RPMI8226 (cell line): ENCODE measurements around the gene BICC1.

Source experiments
- DNase-seq: peaks from one replicate; pipeline ENCODE4 v3.0.0-alpha.2; 2015

Gene BICC1

GRCh38 chr10:58608826-58609531 is 96.3 kb downstream of the BICC1 start:
- DNase-seq = no peak

- DNase-seq = no peak
Measured at GRCh38 chr10:58609532-58610150, 97.0 kb downstream of the BICC1 start.

DNA sequence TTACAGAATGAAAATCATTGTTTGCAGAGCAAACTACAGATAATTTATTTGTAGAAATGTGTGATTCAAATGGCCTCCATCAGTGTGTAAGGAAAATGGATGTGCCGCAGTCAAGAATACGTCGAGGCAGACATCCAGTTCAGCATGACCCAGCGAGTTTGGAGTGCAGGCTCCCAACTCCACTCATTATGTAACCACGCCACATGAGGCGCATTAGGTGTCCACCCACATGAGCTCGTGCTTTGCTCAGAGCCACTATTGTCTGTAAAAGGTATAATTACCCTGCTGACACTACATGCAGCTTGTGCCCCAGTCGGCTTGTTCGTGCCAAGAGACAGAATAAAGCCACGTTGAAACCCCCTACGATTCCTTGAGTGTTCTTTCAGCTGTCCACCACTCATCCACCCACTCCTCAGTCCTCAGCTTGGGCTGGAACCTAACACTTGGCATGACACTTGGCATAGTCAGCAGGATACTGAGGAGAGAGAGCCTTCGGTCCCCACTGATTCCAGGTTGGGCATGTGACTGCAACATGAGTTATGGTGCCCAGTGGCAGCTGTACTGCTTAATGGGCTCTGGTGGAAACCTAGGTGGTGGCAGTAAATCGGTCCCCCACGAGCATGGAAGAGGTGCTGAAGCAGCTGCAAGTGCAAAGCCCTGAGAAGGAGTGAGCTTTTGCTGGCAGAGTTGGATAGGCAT is 102.7 kb downstream of the BICC1 start:
- no peak for DNase-seq

DNA sequence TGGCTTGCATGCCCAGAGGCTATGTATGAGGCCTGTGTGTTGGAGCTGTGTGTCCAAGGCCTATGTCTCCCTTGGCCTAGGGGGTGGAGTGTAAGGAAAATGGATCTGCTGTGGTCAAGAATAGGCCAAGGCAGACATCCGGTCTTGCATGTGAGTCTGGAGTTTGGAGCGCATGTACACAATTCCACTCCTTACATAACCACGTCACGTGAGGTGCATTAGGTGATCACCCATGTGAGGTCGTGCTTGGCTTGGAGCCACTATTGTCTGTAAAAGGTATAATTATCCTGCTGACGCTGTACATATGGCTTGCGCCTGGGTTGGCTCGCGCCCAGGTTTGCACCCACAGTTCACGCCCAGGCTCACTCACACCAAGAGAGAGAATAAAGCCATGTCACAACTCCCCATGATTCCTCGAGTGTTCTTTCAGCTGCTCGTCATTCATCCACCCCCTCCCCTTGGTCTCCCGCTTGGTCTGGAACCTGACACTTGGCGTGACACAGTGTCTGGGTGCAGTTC is 105.5 kb downstream of the BICC1 start:
- DNase-seq = peak; percentile 17

DNA sequence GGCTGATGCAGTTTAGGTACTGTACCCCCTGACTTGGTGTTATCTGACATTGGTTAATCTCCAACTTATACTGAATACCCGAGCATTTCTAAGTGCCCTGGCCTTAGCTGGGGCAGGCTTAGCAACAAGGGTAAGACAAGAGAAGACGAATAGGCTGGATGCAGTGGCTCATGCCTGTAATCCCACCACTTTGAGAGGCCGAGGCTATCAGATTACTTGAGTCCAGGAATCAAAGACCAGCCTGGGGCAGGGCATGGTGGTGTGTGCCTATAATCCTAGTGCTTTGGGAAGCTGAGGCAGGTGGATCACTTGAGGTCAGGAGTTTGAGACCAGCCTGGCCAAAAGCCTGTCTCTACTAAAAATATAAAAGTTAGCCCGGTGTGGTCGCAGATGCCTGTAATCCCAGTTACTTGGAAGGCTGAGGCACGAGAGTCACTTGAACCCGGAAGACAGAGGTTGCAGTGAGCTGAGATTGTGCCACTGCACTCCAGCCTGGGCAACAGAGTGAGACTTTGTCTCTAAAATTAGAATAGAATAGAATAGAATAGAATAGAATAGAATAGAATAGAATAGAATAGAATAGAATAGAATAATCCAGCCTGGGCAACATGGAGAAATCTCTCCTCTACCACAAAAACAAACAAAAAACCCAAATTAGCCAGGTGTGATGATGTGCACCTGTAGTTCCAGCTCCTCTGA is 108.9 kb downstream of the BICC1 start:
- DNase-seq = no peak

DNA sequence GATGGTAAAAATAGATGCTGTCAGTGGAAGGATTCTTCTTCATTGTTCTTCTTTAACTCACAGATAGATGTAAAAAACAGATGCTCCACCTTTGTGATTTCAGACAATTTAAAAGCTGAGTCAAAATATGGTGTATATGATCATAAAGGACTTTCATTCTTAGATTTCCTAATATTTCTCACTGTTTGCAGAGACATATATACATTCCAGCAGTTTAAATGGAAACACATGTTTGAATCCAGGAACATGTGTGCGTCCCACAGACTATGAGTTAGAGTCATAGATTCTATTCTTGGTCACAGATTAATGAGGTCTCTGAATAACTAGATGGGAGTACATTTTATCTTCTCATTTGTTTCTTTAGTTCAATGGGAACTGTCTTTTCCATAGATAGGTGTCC is 109.6 kb downstream of the BICC1 start:
- DNase-seq = no peak

DNA sequence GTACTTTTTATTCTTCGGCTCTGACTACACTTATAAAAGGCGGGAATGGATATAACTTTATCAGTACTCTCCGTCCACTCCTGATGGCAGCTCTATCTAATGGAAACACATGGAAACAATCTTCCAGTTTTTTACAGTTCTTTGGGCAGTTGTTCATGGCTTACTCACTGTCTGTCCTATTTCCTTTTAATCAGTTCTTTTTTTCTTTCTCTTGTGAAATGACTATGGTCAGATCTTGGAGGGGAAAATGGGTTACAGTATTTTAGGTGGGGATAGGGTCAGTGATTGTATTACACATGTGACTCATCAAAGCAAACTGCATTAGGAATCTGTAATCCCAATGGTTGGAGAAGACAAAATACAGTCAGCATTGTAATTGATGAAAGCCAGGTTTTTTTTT is 112.4 kb downstream of the BICC1 start:
- no peak for DNase-seq

DNA sequence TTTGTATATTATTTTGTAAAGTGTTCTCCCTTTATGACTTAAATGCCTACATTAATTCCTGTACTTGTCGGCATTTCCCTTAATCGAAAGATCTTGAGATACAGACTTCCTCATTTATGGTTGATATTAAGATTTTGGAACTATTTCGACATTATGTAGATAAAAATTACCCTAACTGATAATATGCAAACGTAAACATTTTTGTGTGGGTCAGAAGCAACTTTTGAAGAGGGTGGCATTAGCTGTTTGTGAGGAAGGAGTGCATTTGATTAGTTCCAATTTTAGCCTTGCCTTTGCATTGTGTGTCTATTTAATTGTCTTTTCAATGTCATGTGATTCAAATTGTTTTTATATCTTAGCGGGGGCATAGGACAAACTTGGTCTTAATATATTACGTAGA is 114.7 kb downstream of the BICC1 start:
- DNase-seq = no peak

DNA sequence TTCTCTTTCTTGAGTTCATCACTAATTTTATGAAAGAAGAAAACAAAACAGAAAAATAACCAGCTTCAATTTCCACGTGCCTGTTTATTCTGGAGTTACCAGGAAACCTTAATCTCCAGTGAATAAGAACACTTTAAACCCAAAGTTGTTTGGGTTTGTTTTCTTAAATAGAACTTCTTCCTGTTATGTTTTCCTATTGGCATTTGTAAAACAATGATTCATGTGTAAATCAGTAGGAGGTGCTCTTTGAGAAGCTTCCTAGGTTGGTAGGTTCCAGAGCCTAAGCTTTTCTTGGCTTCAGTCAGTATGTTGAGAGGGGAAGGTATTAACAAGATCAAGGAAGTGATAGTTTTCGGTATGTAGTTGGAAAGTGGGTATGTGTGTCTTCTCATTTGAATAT is 119.0 kb downstream of the BICC1 start:
- no peak for DNase-seq

GRCh38 chr10:58632216-58632615 is 119.5 kb downstream of the BICC1 start:
- no peak for DNase-seq

- no peak for DNase-seq
Measured at GRCh38 chr10:58637352-58637751, 124.7 kb downstream of the BICC1 start.

DNA sequence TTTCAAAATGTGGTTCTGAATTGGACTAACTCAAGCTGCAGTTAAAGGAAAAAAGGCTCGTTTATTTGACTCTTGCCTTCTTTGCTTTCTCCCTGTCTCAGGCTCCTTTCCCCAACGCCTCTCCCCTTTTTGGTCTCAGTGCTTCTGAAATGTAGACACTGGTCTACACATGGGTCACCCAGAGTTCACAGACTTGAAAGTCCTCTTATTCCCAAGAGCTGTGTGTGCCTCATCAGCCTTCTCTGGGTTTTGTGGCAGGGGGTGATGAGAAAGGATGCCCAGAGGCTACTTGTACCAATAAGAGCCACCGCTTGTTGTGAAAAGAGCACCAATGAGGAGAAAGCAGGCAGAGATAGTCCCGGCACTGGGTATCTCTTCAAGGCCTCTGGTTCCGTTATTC is 125.7 kb downstream of the BICC1 start:
- DNase-seq = no peak

- no peak for DNase-seq
Measured at GRCh38 chr10:58641095-58641531, 128.4 kb downstream of the BICC1 start.

DNA sequence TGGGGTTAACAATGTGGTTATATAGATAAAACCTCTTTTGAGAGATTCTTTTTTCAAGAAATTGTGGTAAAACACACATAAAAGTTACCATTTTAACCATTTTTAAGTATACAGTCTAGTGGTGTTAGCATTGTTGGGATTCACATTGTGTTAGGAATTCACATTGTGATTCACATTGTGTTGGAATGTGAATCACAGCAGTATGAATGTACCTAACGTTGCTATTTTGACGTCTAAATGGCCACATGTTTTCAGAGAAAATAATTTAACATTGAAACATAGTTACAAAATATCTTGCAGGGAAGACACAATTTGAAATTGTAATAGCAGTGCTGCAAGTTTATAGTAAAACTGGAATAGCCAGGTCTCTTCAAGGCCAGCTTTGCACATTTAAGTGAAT is 129.0 kb downstream of the BICC1 start:
- DNase-seq = no peak

GRCh38 chr10:58642283-58642682 is 129.6 kb downstream of the BICC1 start:
- DNase-seq = no peak

DNA sequence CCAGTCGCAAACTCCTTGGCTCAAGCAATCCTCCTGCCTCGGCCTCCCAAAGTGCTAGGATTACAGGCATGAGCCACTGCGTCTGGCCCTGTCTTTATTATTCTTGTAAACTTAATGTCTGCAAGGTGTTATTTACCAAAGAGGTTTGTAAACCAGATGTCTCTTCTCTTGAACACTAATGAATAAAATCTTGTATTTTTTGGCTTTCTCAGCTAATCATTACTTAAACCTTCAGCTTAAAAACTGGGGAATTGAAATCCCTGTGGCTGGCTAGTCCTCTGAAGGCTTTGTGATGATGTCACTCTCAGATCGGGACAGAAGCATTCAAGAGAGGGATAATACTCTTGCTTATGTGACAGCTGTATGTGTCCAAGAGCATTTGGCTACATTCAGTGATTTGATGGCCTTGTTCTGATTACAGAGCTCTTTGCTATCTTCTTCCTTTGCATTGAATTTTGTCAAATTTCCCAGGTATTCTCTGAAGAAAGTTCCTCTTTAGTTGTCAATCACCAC is 130.3 kb downstream of the BICC1 start:
- no peak for DNase-seq

DNA sequence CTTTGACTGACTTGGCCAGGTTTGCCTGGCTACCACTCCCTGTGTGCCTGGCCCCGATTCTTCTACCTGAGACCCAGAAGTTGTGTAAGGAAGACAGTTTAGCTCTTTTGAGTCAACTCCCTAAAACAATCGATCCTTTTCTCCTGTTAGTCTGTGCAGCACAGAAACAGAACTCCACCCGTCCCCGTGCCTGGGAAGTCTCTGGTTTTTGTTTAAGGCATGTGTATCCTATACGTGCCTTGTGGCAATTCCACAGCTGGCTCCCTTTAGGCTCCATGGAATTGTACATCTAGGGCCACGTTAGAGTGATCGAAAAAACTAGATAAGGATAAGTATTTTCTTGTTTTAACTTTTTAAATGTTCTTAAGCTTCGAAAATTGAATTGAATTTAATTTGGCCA is 131.6 kb downstream of the BICC1 start:
- DNase-seq = no peak

GRCh38 chr10:58645416-58646146 is 132.9 kb downstream of the BICC1 start:
- no peak for DNase-seq

DNA sequence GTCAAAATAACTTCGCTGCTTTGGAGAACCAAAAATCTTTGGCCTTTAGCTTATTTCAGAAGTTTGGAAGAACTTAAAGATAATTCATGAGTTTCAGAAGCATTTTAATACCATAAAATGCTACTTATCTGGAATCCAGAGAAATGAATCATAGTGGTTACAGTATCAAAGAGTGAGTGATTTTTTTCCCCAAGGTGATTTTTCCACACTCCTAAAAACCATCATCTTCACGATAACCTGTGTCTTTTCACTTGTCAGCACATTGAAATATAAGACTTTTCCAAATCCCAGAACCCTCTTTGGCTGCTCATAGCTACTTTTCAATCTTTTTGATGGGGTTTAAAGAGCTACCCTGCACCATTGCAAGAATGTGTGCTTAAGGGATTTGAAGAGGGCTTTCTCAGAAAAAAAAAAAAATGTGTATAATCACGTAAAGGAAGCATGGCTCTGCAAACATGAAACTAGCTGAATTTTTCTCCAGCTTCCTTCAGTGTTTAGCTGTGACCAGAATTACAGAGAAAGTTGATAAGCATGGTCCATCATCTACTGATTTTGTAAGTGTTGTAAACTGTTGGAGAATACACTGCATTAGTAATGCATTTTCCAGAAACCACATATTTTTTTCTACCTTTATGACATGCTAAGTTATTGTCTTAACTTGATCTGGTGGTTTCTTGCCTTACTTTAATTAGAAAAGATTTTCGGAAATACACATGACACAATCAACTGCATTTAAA is 134.9 kb downstream of the BICC1 start:
- DNase-seq = no peak

- DNase-seq = no peak
Measured at GRCh38 chr10:58648131-58648530, 135.5 kb downstream of the BICC1 start.

GRCh38 chr10:58651040-58651439 is 138.4 kb downstream of the BICC1 start:
- peak; percentile 9 for DNase-seq

GRCh38 chr10:58651742-58652141 is 139.1 kb downstream of the BICC1 start:
- no peak for DNase-seq
